ENCODE results near the gene TRIM47. TPM values are rescaled to one million over a fixed set of nuclear protein-coding genes. Genes with fewer than 3 reads are reported as not detected.

The TRIM47 gene
- total and polyA plus RNA-seq, 2 of the 13 experiments (the other 11 are each of a cell fraction or from before 2014, with no cell fraction given): 33.5 to 82.0 TPM

DNA sequence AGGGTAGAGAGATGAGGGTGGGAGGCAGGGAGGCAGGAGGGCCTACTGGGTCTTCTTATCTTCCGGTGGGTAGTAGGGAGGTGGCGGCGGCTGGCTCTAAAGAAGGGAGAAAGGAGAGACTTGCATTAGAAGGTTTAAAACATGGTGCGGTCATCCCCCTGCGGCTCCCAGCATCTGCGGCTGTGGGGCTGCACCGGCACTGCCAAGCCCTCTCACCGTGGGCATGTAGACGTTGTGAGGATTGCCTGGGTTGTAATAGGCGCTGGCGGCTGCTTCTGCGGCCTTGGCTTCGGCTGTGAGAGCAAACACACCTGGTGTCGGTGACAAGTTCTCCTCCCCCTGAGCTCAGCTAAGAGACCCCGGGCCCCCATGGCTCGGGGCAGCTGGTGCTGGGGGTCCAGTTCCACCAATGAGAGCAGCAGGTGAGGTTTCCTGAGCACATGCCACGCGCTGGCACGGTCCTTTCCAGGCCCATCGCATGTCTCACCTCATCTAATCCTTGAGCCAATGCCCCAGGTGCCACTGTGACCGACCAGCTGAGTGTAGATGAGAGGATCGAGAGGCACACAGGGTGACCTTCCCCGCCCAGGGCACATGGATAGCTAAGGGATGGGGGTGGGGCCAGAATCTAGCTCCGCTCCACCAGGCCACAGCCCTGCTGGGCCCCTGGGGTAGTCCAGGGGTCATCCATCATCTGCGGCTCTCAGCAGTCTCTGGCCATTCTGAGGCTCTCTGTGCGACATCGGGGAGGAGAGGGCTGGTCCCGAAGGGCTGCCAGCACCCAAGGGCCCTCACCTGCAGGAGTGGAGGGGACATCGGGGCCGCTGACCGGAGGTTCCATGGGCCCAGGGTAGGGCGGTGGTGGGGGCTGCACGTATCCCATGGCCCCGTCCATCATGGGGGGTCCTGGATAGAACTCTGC is 31.4 kb downstream of the TRIM47 start (continued):
- TF ChIP-seq ZNF280D (CRISPR knock-in tag; IDR thresholded peaks at IDR 0.05) (peak; percentile 74; the same call in 1 of the 2 replicates), ZSCAN30 (CRISPR knock-in tag; IDR thresholded peaks at IDR 0.05) (peak; percentile 95), MYNN (CRISPR knock-in tag; IDR thresholded peaks at IDR 0.05; ENCODE audit: low read depth) (no peak), KLF15 (CRISPR knock-in tag; IDR thresholded peaks at IDR 0.05; ENCODE audit: borderline replicate concordance) (0 out of 2 replicates have a peak, but pooled peaks have one; percentile 83), CCDC6 (CRISPR knock-in tag; IDR thresholded peaks at IDR 0.05) (peak; percentile 83), NFIB (CRISPR knock-in tag; IDR thresholded peaks at IDR 0.05; ENCODE audit: borderline replicate concordance) (no peak), ZSCAN21 (CRISPR knock-in tag; IDR thresholded peaks at IDR 0.05; ENCODE audit: borderline replicate concordance) (peak; percentile 94), ATF2 (CRISPR knock-in tag; IDR thresholded peaks at IDR 0.05) (peak; percentile 79), NR2F2 (IDR thresholded peaks at IDR 0.05; ENCODE audit: borderline replicate concordance, low read depth) (peak; percentile 99), ZNF678 (CRISPR knock-in tag; IDR thresholded peaks at IDR 0.05) (peak; percentile 64; the same call in 1 of the 2 replicates), NFKBIZ (CRISPR knock-in tag; IDR thresholded peaks at IDR 0.05) (peak; percentile 68), ZNF253 (CRISPR knock-in tag; IDR thresholded peaks at IDR 0.05; ENCODE audit: borderline replicate concordance) (peak; percentile 82; the same call in 1 of the 2 replicates), ZNF639 (CRISPR knock-in tag; conservative IDR thresholded peaks at IDR 0.05) (no peak; the same call in 1 of the 2 replicates), ZNF343 (CRISPR knock-in tag; IDR thresholded peaks at IDR 0.05) (peak; percentile 68; the same call in 1 of the 2 replicates), MZF1 (CRISPR knock-in tag; IDR thresholded peaks at IDR 0.05; ENCODE audit: borderline replicate concordance) (no peak), ZNF12 (CRISPR knock-in tag; IDR thresholded peaks at IDR 0.05) (peak; percentile 47; the same call in 1 of the 2 replicates), JDP2 (CRISPR knock-in tag; IDR thresholded peaks at IDR 0.05; ENCODE audit: borderline replicate concordance) (peak; percentile 69; the same call in 1 of the 2 replicates), GATA4 (IDR thresholded peaks at IDR 0.05; ENCODE audit: borderline replicate concordance, low read depth) (no peak; the same call in 1 of the 2 replicates)
- TF ChIP-seq, protein P1, sequence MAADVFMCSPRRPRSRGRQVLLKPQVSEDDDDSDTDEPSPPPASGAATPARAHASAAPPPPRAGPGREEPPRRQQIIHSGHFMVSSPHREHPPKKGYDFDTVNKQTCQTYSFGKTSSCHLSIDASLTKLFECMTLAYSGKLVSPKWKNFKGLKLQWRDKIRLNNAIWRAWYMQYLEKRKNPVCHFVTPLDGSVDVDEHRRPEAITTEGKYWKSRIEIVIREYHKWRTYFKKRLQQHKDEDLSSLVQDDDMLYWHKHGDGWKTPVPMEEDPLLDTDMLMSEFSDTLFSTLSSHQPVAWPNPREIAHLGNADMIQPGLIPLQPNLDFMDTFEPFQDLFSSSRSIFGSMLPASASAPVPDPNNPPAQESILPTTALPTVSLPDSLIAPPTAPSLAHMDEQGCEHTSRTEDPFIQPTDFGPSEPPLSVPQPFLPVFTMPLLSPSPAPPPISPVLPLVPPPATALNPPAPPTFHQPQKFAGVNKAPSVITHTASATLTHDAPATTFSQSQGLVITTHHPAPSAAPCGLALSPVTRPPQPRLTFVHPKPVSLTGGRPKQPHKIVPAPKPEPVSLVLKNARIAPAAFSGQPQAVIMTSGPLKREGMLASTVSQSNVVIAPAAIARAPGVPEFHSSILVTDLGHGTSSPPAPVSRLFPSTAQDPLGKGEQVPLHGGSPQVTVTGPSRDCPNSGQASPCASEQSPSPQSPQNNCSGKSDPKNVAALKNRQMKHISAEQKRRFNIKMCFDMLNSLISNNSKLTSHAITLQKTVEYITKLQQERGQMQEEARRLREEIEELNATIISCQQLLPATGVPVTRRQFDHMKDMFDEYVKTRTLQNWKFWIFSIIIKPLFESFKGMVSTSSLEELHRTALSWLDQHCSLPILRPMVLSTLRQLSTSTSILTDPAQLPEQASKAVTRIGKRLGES (CRISPR knock-in tag; IDR thresholded peaks at IDR 0.05; ENCODE audit: borderline replicate concordance): 0 out of 2 replicates have a peak, but pooled peaks have one; percentile 43

All from HepG2 (cell line).